Esophagus squamous epithelium (tissue), 5 donors: ENCODE measurements around the gene CMTM6. TPM values are rescaled to one million over a fixed set of nuclear protein-coding genes. Genes with fewer than 3 reads are reported as not detected.

Experiments
- DNase-seq: peaks from one replicate; lab custom pipeline; 2025; lab: John Stamatoyannopoulos, UW
- H3K27ac ChIP-seq, 4 donors: fragments of 200-600 bp; sonication (generic); one replicate each; pipeline ENCODE4 v1.5.1; 2016 to 2019; ENCODE audit warnings: mild to moderate bottlenecking in 1 of 4
- H3K27me3 ChIP-seq, 4 donors: fragments of 200-600 bp; sonication (generic); 1 replicate in 3 of 4; 2 replicates in 1 of 4; pipeline versions ENCODE4 v1.5.1 to v1.6.0; 2017 to 2021; ENCODE audit warnings: antibody characterized with exemption in 1 of 4
- H3K36me3 ChIP-seq, 3 donors: fragments of 200-600 bp; sonication (generic); one replicate each; pipeline ENCODE4 v1.5.1; 2016 to 2019
- H3K4me1 ChIP-seq, 3 donors: fragments of 200-600 bp; sonication (generic); one replicate each; pipeline ENCODE4 v1.5.1; 2017 to 2019
- H3K4me3 ChIP-seq, 4 donors: fragments of 200-600 bp; sonication (generic); 1 replicate in 3 of 4; 2 replicates in 1 of 4; pipeline ENCODE4 v1.5.1; 2016 to 2019; ENCODE audit warnings: mild to moderate bottlenecking in 2 of 4, moderate library complexity in 1 of 4
- H3K9me3 ChIP-seq, 3 donors: fragments of 200-600 bp; sonication (generic); one replicate each; pipeline ENCODE4 v1.5.1; 2016 to 2019
- CTCF ChIP-seq, 6 experiments: fragments of 450-650 bp in 4 of 6; fragments of 200-600 bp in 2 of 6; sonication (generic) in 2 of 6; IDR thresholded peaks; one replicate each; pipeline ENCODE4 v1.5.1; 2016 to 2019; ENCODE audit warnings: antibody characterized with exemption in 6 of 6, mild to moderate bottlenecking in 4 of 6, moderate library complexity in 4 of 6
- POLR2A ChIP-seq, 4 donors: fragments of 450-650 bp; IDR thresholded peaks; one replicate each; pipeline ENCODE4 v1.6.1; 2017; ENCODE audit warnings: antibody characterized with exemption in 4 of 4, mild to moderate bottlenecking in 4 of 4, moderate library complexity in 3 of 4
- WGBS, 2 donors: methylation state at CpG; one replicate each; pipeline ENCODE4 v1.1.5; 2018; 5-methylcytosine and 5-hydroxymethylcytosine counted together
- intact Hi-C: fragments of 100-400 bp; cut with DNase I; formaldehyde crosslinking; loops from one replicate; pipeline ENCODE4 v1.15.0; 2022
- total RNA-seq, 4 donors: library from RNA; depleted of rRNA; stranded (reverse); fragments of >200 nt; gene quantifications; one replicate each; pipeline ENCODE4 v1.1.0, GENCODE V29; 2016
- donor health status: DM: yes; HTN: yes; CAD: no.

The CMTM6 gene
- total RNA-seq, 4 donors from 2014 or later, result 36.6 to 70.9 (median 63.9) TPM

GRCh38 chr3:32455609-32456428 lies 46.8 kb downstream of the CMTM6 start:
- no peak for TF ChIP-seq CTCF (IDR thresholded peaks at IDR 0.05)
- H3K4me3 ChIP-seq, result no peak overlapping the region
- DNase-seq, result no peak
- H3K27ac ChIP-seq, result peak overlapping the region in 2 of 4 donors; percentile 6 to 36
- H3K36me3 ChIP-seq, result no peaks in the 10 kb centered on the region
- peaks cover 0 to 93% (median 0%) of the 10 kb centered on the region in 4 donors for H3K27me3 ChIP-seq
- intact Hi-C loops, result no loop called here
- no peaks in the 10 kb centered on the region for H3K9me3 ChIP-seq
- 80 to 91% methylated on average over 13 of the region's 15 CpGs for WGBS, 2 donors
- H3K4me1 ChIP-seq, result peaks cover 0 to 46% (median 16%) of the 10 kb centered on the region in 3 donors

- Histone ChIP-seq H3K4me3 (no peak overlapping the region), H3K27me3 (peaks cover 0 to 94% (median 0%) of the 10 kb centered on the region in 4 donors), H3K4me1 (peaks cover 0 to 40% (median 8%) of the 10 kb centered on the region in 3 donors), H3K36me3 (no peaks in the 10 kb centered on the region), H3K9me3 (no peaks in the 10 kb centered on the region), H3K27ac (peak overlapping the region in 3 of 4 donors; percentile 19 to 36 (median 35))
- intact Hi-C loops, result no loop called here
- DNase-seq, result no peak
- TF ChIP-seq POLR2A (IDR thresholded peaks at IDR 0.05) (no peak), CTCF (IDR thresholded peaks at IDR 0.05) (no peak)
- WGBS, 2 donors, result 63 to 79% methylated on average over 7 to 12 of the region's 15 CpGs
These were observed 47.7 kb downstream of the CMTM6 start for GRCh38 chr3:32454731-32455608.

GRCh38 chr3:32454111-32454510 lies 48.5 kb downstream of the CMTM6 start:
- DNase-seq, result no peak
- H3K4me1 ChIP-seq, result peaks cover 0 to 33% (median 7%) of the 10 kb centered on the region in 3 donors
- intact Hi-C loops, result no loop called here
- H3K4me3 ChIP-seq, result no peak overlapping the region
- TF ChIP-seq CTCF (IDR thresholded peaks at IDR 0.05) (no peak), POLR2A (IDR thresholded peaks at IDR 0.05) (no peak)
- no peaks in the 10 kb centered on the region for H3K9me3 ChIP-seq
- 84 to 100% methylated on average over 1 to 4 of the region's 6 CpGs for WGBS, 2 donors
- H3K36me3 ChIP-seq, result peaks cover 0 to 6% (median 0%) of the 10 kb centered on the region in 3 donors
- peak overlapping the region in 3 of 4 donors; percentile 19 to 36 (median 35) for H3K27ac ChIP-seq
- peaks cover 0 to 94% (median 0%) of the 10 kb centered on the region in 4 donors for H3K27me3 ChIP-seq

GRCh38 chr3:32453346-32453745 lies 49.3 kb downstream of the CMTM6 start:
- intact Hi-C loops, result no loop called here
- H3K4me1 ChIP-seq, result peaks cover 0 to 31% (median 7%) of the 10 kb centered on the region in 3 donors
- TF ChIP-seq CTCF (IDR thresholded peaks at IDR 0.05) (no peak), POLR2A (IDR thresholded peaks at IDR 0.05) (no peak)
- DNase-seq, result no peak
- no peak overlapping the region for H3K27ac ChIP-seq
- H3K4me3 ChIP-seq, result no peak overlapping the region
- WGBS, 2 donors, result 83 to 88% methylated on average over 5 of the region's 5 CpGs
- H3K27me3 ChIP-seq, result peaks cover 0 to 94% (median 0%) of the 10 kb centered on the region in 4 donors
- H3K36me3 ChIP-seq, result peaks cover 0 to 6% (median 0%) of the 10 kb centered on the region in 3 donors
- H3K9me3 ChIP-seq, result no peaks in the 10 kb centered on the region
